ENCODE results near the gene EPM2AIP1.

DNA sequence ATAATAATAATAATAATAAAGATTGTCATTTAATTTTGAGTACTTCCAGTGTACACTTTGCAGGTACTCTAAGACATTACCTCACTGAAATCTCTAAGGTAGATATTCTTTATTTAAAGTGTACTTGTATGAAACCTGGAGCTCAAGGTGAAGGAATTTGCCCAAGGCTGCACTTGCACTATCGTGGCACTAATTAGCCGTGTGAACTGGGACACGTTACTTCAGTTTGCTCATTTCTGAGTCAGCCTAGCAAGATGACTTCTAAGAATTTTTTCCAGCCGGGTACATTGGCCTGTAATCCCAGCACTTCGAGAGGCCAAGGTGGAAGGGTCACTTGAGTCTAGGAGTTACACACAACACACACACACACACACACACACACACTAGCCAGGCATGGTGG, 33.9 kb upstream of the EPM2AIP1 start:
- no peak for TF ChIP-seq POLR2A (IDR thresholded peaks at IDR 0.05; ENCODE audit: low read depth)
- TF ChIP-seq, protein P1, sequence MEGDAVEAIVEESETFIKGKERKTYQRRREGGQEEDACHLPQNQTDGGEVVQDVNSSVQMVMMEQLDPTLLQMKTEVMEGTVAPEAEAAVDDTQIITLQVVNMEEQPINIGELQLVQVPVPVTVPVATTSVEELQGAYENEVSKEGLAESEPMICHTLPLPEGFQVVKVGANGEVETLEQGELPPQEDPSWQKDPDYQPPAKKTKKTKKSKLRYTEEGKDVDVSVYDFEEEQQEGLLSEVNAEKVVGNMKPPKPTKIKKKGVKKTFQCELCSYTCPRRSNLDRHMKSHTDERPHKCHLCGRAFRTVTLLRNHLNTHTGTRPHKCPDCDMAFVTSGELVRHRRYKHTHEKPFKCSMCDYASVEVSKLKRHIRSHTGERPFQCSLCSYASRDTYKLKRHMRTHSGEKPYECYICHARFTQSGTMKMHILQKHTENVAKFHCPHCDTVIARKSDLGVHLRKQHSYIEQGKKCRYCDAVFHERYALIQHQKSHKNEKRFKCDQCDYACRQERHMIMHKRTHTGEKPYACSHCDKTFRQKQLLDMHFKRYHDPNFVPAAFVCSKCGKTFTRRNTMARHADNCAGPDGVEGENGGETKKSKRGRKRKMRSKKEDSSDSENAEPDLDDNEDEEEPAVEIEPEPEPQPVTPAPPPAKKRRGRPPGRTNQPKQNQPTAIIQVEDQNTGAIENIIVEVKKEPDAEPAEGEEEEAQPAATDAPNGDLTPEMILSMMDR (IDR thresholded peaks at IDR 0.05): no peak

Data from esophagus muscularis mucosa (tissue), 3 donors.